Measurements from ENCODE around the gene USP12. TPM values are rescaled to one million over a fixed set of nuclear protein-coding genes. Genes with fewer than 3 reads are reported as not detected.

USP12 gene
- total and polyA plus RNA-seq, 7 donors: 13.1 to 31.7 (median 23.7) TPM

- Histone ChIP-seq H3K9me3 (no peaks in the 10 kb centered on the region), H3K36me3 (ENCODE audit: insufficient read depth in 1 of 2, low read depth in 1 of 2) (no peaks in the 10 kb centered on the region), H3K27me3 (ENCODE audit: insufficient read depth in 3 of 3, low read length in 2 of 3) (no peaks in the 10 kb centered on the region), H3K4me3 (peak overlapping the region; percentile 86), H3K4me1 (peaks cover 26% of the 10 kb centered on the region), H3K27ac (peak overlapping the region; percentile 90)
- DNase-seq (no peak), ATAC-seq (no peak)
- intact Hi-C loops (cut with DNase I): loop anchor here (5.0 to 10.0 kb wide), 3 partner anchors 80 to 188 kb away; partner anchors contain the start of gene RPL21 (in 1 of the 2)
- no peak for TF ChIP-seq CTCF (IDR thresholded peaks at IDR 0.05)
- WGBS, 3 donors: 11 to 25% (median 12%) methylated on average over 3 of the region's 3 CpGs
Measured at GRCh38 chr13:27172495-27172842, 858 bp upstream of the USP12 start.

GRCh38 chr13:27171827-27172494 is 350 bp upstream of the USP12 start:
- peak; percentile 95 to 97 for DNase-seq
- intact Hi-C loops (cut with DNase I): loop anchor here (1.0 to 10.0 kb wide), 4 partner anchors 79 to 187 kb away; partner anchors contain the start of gene RPL21 (in 2 of the 2)
- peak; percentile 18 for TF ChIP-seq CTCF (IDR thresholded peaks at IDR 0.05)
- ATAC-seq: peak; percentile 96 to 98 (median 97)
- Histone ChIP-seq H3K27me3 (ENCODE audit: insufficient read depth in 3 of 3, low read length in 2 of 3) (no peaks in the 10 kb centered on the region), H3K9me3 (no peaks in the 10 kb centered on the region), H3K4me3 (peak overlapping the region; percentile 86), H3K27ac (peak overlapping the region; percentile 90), H3K36me3 (ENCODE audit: insufficient read depth in 1 of 2, low read depth in 1 of 2) (no peaks in the 10 kb centered on the region), H3K4me1 (peaks cover 31% of the 10 kb centered on the region)
- 0 to 1% (median 0%) methylated on average over 56 to 72 of the region's 73 CpGs for WGBS, 3 donors

- intact Hi-C loops (cut with DNase I): loop anchor here (1.0 to 10.0 kb wide), 4 partner anchors 81 to 186 kb away; partner anchors contain the start of gene RPL21 (in 2 of the 2)
- H3K4me3 ChIP-seq: peak overlapping the region; percentile 73
- no peaks in the 10 kb centered on the region for H3K27me3 ChIP-seq (ENCODE audit: insufficient read depth in 3 of 3, low read length in 2 of 3)
- 1% methylated on average over 37 to 56 of the region's 56 CpGs for WGBS, 3 donors
- peak overlapping the region; percentile 89 for H3K27ac ChIP-seq
- peak in 3 of 4 donors; percentile 3 to 23 (median 5) for ATAC-seq
- DNase-seq: peak; percentile 50 to 70
- TF ChIP-seq CTCF (IDR thresholded peaks at IDR 0.05): no peak
- peaks cover 44% of the 10 kb centered on the region for H3K4me1 ChIP-seq
- H3K9me3 ChIP-seq: no peaks in the 10 kb centered on the region
- H3K36me3 ChIP-seq (ENCODE audit: insufficient read depth in 1 of 2, low read depth in 1 of 2): no peaks in the 10 kb centered on the region
Measured at GRCh38 chr13:27170516-27171243, 931 bp downstream of the USP12 start.

GRCh38 chr13:27170221-27170515 is 1.4 kb downstream of the USP12 start:
- Histone ChIP-seq H3K27ac (peak overlapping the region; percentile 89), H3K9me3 (no peaks in the 10 kb centered on the region), H3K4me1 (peaks cover 45% of the 10 kb centered on the region), H3K27me3 (ENCODE audit: insufficient read depth in 3 of 3, low read length in 2 of 3) (no peaks in the 10 kb centered on the region), H3K4me3 (peak overlapping the region; percentile 73), H3K36me3 (ENCODE audit: insufficient read depth in 1 of 2, low read depth in 1 of 2) (no peaks in the 10 kb centered on the region)
- ATAC-seq (peak in 2 of 4 donors; percentile 23 to 43), DNase-seq (no peak)
- 15 to 20% (median 16%) methylated on average over 4 of the region's 4 CpGs for WGBS, 3 donors
- intact Hi-C loops (cut with DNase I): loop anchor here (5.0 to 10.0 kb wide), 3 partner anchors 82 to 185 kb away; partner anchors contain the start of gene RPL21 (in 1 of the 2)
- no peak for TF ChIP-seq CTCF (IDR thresholded peaks at IDR 0.05)

All from psoas muscle (tissue), 8 donors.